Endometrial microvascular endothelial cells (primary cell): ENCODE data around the gene PGM2L1. TPM values are rescaled to one million over a fixed set of nuclear protein-coding genes. Genes with fewer than 3 reads are reported as not detected.
"Not testable (repeated sequence)": the region's sequence is repeated elsewhere in the genome, so short reads cannot be mapped to it uniquely, and the experiment has no call there.

ENCODE experiments used
- in situ Hi-C: cut with HindIII; loops from 2 replicates; pipeline ENCODE4 v1.10.0; 2017; ENCODE audit warnings: low sequenced_read_pairs, low pct_unique_long_range_greater_than_20kb; ENCODE audit errors: inconsistent ontology term
- total RNA-seq: library from RNA; depleted of rRNA; stranded (reverse); fragments of >200 nt; gene quantifications from one replicate; pipeline ENCODE4 v1.2.3, GENCODE V29; 2015; ENCODE audit errors: inconsistent ontology term

The PGM2L1 gene
- total RNA-seq, 1 donor from 2014 or later, result 6.0 TPM

DNA sequence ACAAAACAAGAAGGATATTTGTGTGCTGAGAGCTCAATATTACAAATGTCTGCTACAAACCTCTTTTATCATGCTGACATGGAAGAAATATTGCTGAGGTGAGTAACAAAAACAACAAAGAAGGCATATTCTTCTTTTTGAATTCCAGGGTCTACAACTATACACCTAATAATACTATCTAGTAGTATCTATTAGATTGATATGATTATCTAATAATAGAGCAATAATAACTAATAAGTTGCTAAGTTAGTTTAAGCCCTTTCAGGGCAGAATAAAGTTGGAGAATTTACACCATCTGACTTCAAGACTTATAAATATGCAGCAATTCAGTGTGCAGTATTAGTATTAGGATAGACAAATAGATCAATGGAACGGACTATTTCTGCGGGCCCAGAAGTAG, 11.4 kb upstream of the PGM2L1 start:
- in situ Hi-C loops, result no loop called here

DNA sequence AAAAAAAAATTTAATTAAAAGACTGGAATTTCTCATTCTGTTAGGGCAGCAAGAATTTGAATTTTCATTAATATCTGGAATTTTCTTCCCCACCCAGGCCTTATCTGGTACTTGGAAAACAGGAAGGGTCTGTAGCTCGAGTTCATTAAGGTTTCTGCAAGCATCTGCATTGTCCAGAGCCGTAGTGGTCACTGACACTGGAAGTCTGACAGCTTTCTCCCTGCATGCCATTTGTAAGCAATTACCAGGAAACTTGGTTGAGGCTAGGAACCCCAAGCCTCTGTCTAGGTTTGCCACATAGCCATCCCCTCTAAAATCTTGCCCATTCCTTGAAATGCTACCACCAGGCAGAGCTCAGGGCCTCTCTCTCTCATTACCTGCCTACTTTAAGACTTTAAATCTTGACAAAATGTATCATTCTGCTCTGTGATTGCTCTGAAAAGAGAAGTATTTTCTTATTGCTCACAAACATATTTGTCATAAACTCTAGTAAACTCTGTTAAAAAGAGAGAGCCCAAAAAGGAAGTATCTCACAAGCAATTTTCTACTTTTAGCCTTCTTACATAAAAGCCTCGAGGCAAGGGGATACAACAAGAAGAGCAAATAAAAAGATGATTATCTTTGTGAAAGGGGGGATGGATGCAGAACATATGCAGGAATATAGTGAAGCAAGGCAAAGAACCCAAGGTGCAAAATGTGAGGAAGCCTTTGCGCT, 5.5 kb upstream of the PGM2L1 start:
- in situ Hi-C loops, result no loop called here

DNA sequence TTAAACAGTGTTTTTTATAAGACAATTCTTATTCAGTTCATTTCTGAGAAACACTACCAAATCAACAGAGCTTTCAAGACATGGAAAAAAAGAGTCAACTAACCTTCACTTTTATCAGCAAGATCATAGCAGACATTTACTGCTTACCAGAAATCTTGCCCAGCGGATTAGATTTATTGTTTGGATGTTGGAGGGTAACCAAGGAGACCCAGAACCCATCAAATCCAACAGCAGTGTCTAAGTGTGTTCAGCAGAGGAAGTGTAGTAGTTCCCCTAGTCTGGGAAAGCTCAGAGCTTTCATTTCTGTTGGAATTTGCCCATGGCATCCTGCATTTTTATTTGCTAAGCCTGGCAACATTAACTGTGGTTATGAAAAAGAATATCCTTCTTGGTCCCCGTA, 2.4 kb upstream of the PGM2L1 start:
- in situ Hi-C loops, result no loop called here

DNA sequence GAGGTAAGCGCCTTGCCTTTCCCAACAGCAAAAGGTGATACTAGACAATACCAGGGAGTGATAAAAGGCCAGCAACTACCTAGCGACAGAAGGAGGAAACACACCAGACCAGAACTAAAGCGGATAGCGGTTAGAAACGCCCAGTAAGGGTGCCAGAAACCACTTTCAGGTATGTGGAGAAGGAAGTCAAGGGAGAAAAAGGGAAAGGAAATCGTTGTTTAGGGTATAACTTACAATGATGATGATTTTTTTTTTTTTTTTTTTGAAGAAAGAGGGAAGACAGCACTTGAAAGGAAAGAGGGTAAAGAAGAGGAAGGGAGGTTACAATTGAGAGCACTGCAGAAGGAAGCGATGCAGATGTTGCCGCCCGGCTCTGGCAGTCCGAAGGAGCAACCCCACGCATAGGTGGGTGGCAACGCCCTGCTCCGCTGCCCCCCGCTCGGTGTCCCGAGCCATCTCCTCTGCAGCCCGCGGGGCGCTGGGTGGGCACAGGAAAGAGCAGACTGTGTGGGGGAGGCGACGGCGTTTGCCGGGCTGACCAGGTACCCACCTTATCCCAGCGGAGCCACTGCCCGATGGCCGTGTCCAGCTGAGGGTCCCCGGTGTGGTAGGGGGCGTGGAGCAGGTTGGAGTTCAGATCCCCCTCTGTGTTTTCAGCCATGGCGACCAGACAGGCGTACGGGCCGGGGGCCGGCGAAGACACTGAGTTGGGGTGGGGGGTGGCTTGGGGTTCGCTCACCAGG, 561 bp downstream of the PGM2L1 start:
- in situ Hi-C loops, result no loop called here

DNA sequence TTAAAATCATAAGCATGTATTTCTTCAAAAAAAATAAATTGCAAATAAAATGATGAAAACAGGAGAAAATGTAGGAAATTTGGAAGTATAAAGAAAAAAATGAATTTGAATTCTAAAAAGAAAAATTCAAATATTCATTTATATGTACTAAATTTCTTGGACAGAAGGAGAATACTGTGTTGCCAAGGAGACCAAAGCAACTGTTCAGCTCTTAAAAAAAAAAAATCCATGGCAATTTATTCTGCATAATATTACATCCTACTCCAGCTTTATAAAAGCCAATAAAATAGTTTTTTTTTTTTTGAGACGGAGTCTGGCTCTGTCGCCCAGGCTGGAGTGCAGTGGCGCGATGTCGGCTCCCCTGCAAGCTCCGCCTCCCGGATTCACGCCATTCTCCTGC, 6.0 kb downstream of the PGM2L1 start:
- in situ Hi-C loops, result no loop called here

DNA sequence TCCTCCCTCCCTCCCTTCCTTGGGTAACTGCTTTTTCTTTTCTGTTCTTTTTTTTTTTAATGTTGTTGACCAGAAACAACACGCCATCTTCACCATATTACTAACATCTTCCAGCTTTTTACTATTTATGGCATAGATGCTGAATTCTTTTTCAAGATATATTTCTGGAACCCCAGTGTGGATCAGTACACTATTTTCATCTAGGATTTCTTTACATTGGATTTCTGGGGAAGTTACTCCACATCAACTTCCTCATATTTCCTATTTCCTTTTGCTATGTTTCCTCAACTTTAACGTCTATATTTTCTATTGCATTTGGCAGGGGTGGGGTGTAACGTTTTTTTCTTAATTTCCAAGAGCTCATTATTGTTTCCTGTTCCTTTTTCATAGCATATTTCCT, 7.0 kb downstream of the PGM2L1 start:
- in situ Hi-C loops, result no loop called here

DNA sequence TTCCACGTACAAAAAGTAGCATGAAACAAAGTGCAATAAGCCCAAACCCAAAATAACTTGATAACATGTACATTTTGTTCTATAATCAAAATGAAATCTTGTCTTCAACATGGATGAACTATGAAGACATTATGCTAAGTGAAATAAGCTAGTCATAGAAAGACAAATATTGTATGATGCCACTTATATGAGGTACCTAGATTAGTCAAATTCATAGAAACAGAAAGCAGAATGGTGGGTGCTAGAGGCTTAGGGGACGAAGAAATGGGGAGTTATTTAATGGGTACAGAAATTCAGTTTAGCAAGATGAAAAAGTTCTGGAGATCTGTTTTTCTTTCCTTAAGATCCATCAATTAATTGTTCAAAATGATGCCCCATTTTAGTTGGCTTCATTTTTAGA, 7.5 kb downstream of the PGM2L1 start:
- in situ Hi-C loops, result no loop called here

DNA sequence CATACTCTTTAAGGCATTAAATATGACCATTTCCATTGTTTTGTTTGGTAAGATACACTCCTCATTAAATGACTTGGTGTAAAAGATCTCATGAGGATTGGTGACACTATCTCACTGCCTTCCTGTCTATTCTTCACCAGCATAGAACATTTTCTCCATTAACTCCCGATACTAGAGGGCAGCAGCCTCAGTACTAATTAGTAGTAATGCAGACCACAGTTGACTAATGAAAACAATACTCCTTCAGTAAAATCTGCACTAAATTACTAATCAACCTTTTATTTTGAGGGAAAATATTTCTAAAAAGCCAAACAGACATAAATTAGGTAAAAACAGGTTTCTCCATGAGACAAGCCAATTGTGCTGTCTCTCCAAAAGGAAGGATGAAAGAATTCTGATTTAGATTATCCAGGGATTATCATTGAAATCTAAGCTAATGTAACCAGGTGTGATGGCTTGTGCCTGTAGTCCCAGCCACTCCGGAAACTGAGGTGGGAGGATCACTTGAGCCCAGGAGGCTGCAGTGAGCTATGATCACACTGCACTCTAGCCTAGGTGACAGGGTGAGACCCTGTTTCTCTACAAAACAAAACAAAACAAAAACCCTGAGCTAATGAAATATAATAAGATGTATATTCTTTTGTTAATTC, 9.4 kb downstream of the PGM2L1 start:
- in situ Hi-C loops, result no loop called here

DNA sequence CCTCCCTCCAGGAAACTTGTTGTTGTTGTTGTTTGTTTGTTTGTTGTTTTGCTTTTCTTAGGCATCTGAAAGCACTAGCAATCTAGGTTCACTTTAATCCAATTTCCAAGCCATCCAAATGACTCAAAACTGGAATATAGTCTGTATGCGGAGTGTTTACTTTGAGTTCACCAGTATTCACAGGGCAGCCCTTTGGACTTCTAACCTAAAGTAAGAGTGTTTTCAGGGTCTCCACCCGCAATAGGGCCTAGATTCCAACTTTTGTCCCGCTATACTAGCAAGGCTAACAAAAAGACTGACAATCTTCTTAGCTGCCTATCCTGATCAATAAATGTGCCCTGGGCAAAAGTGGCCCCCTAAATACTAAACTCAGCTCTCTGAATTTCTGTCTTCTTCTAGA, 13.6 kb downstream of the PGM2L1 start:
- in situ Hi-C loops, result no loop called here

DNA sequence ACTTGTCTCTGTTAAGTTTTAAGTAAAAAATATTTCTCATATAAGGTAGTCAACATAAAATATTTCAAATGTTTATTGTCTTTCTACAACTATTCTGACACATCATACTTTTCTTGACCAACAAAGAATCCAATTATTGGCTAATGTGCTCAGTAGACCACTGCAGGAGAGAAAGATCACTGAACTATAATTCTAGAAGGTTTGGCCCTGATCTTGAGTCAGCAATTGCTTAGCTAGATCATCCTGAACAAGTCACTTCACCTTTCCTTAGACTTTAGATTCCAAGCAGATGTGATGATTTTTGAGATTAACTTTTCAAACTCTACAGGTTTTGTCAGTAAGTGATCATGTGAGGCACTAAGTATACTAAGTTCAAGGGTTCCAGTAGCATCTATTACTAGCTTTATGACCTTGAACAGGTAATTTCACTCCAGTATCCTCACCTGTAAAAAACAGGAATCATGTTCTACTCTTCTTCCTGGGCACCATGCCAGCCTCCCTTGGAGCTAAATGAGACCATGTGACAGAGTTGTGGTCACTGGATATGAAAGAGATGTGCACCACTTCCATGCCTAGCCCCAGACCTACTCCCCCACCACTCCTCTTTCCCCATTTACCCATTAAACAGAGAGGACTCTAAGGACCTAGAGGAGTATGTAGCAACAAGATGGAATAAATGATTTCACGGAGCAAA, 17.3 kb downstream of the PGM2L1 start:
- in situ Hi-C loops, result no loop called here

DNA sequence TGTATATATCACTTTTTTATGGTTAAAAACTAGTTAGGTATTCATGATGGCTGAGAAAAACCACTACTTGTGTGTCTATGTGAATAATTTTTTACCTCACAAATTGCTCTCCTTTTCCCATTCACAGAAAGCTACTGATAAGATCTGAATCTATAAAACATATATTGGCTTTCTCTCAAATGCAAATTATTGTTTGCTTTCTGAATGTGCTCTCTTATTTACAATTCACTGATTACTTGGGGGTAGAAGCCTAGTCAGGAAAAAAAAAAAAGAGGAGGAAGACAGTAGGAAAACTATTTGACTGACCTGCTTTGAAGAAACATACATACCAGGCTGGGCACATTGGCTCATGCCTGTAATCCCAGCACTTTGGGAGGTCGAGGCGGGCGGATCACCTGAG, 20.5 kb downstream of the PGM2L1 start:
- in situ Hi-C loops, result no loop called here

DNA sequence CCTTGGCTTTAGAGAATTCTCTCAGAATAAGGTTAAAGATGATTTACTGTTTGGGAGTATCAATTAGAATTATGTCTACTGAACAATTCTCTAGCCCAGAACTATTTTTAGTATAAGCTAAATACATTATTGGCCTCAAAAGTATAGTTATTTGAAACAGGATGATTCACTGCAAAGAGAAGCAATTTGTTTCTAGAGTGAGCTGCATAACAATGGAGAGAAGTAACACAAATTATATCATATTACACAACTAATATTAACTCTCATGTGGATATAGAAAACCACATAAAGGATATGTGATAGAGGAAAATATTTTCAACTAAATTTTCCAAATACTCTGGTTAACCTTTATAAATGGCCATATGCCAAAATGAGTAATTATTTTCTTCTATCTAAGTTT, 24.9 kb downstream of the PGM2L1 start:
- in situ Hi-C loops, result no loop called here

DNA sequence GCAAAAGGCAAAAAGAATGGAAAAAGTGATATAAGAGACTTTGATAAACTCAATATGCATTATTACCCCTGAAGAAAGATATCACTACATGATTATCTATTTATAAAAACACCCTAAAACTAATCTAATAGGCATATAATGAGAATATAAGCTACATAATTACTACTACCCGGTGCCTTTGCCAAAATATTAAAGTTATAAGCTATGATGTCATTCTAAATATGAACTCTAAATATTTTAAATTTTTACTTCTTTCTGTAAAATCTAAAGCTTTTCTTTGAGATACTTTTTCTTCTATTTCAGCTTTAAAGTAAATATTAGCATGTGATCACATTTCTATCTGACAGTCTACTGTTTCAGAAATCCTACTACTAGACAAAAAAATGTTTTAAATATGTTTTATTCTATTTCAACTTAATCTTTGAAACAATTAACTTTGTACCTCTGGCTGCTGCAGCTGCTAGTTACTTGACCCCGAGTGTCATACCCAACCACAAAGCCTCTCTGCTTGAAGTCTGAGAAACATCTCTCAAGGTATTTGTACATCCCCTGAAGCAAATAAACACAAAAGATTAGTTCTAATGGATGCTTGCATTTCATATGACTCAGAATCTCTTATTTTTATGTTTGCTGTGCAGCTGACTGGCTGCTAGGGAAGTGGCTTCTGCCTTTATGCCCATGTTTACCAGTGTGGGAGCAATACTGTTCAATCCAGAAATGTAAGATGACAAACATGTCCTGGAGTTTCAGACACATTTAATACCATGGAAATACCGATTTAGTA, 26.8 kb downstream of the PGM2L1 start:
- in situ Hi-C loops, result no loop called here

DNA sequence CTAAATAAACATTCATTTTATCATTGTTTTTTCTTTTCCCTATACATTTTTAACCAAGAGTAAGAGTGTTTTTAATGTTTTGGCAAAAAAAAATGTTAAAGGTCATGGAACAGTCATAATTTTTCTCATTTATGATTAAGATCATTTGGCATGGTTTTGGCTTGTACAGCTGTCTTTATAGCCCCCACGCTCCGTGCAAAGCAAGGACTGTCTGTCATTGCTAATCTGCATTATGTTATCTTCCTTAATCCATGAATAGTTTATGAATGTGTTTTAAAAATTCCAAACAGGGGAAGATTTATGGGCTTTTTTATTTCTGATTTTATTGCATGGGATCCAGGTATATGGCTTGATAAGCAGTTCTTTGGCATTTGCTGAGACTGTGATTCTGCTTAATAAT, 28.1 kb downstream of the PGM2L1 start:
- in situ Hi-C loops, result no loop called here

DNA sequence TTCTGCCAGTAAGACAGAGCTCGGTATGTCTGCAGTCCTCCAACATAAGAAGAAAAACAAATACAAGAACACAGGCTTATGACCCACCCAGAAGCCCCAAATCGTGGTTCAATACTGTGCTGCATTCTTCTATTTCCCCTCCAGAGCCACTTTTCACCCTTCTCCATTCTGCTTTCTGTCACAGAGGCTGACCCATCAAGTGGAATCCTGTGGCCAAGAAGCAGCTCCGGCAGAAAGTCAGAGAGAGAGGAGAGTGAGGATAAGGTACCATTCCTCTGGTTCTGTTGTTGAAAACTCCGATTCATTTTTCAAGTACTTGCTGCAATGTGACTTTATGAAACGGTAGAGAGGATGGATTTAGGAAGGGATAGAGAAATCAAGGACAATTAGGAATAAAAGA, 30.4 kb downstream of the PGM2L1 start:
- in situ Hi-C loops, result no loop called here

DNA sequence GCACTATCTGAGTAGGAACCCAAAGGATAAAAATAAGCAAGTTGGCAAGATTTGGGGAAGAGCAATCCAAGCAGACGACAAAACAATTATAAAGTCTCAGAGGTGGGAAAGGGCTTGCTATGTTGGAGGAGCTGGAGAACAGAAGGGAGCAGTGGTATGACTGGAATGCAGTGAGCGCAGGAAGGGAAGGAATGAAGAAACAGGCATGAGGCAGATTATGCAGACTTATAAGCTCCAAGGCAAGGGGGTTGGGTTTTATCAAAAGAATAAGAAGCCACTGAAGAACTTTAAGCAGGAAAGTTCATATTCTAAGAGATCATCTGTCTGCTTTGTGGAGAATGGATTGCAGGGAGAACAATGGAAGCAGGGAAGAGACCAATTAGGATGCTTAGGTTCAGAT, 31.7 kb downstream of the PGM2L1 start:
- in situ Hi-C loops, result no loop called here

DNA sequence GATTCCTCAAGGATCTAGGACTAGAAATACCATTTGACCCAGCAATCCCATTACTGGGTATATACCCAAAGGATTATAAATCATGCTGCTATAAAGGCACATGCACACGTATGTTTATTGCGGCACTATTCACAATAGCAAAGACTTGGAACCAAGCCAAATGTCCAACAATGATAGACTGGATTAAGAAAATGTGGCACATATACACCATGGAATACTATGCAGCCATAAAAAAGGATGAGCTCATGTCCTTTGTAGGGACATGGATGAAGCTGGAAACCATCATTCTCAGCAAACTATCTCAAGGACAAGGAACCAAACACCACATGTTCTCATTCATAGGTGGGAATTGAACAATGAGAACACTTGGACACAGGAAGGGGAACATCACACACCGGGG, 32.4 kb downstream of the PGM2L1 start:
- in situ Hi-C loops, result not testable (repeated sequence)

DNA sequence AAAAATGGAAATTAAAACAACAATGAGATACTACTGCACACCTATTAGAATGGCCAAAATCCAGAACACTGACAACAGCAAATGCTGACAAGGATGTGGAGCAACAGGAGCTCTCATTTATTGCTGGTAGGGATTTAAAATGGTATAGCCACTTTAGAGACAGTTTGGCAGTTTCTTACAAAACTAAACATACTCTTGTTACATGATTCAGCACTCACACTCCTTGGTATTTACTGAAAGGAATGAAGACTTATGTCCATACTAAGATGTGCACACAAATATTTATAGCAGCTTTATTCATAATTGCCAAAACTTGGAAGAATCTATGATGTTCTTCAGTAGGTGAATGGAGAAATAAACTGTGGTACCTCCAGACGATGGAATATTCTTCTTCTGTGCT, 40.8 kb downstream of the PGM2L1 start:
- in situ Hi-C loops, result no loop called here

DNA sequence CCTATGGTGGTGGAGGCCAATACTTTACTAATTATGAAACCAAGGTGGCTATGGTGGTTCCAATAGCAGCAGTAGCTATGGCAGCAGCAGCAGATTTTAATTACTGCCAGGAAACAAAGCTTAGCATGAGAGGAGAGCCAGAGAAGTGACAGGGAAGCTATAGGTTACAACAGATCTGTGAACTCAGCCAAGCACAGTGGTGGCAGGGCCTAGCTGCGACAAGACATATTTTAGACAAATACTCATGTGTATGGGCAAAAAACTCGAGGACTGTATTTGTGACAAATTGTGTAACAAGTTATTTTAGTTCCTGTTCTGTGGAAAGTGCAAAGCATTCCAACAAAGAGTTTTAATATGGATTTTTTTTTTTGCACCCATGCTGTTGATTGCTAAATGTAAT, 42.6 kb downstream of the PGM2L1 start:
- in situ Hi-C loops, result no loop called here
